Measurements from ENCODE around the gene LMBRD2. TPM values are rescaled to one million over a fixed set of nuclear protein-coding genes. Genes with fewer than 3 reads are reported as not detected.

The LMBRD2 gene
- polyA plus RNA-seq, 3 donors = 2.1 to 6.4 (median 2.3) TPM

DNA sequence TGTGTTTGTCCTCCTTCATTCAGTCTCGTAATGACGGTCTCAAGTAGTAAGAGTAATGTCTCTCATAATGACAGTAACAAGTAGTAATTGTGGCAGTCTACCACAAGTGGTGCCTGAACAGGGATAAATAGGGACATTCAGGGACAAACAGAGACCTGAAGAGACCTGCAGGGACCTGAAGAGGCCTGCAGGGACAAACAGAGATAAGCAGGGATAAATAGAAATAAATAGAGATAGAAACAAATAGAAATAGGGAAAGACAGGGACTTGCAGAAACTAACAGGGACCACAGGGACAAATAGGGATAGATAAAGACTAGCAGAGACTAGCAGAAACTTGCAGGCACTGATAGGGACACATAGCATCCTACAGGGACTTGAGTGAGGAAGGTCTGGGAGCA lies 92.9 kb downstream of the LMBRD2 start:
- Histone ChIP-seq H3K27ac (ENCODE audit: low read depth in 1 of 2, low read length in 2 of 2) (no peak overlapping the region), H3K4me1 (ENCODE audit: control insufficient read depth in 1 of 2, insufficient read depth in 2 of 2, low read length in 2 of 2) (no peaks in the 10 kb centered on the region), H3K4me3 (replicated peaks in 1 of 3; ENCODE audit: low read depth in 2 of 3, low read length in 3 of 3) (no peak overlapping the region), H3K9ac (ENCODE audit: insufficient read depth, low read length, poor library complexity, severe bottlenecking) (no peak overlapping the region), H3K27me3 (ENCODE audit: control insufficient read depth in 2 of 2, insufficient read depth in 2 of 2, low read length in 2 of 2) (no peaks in the 10 kb centered on the region), H3K36me3 (replicated peaks in 1 of 2; ENCODE audit: control insufficient read depth in 1 of 2, insufficient read depth in 2 of 2, low read length in 2 of 2) (no peaks in the 10 kb centered on the region), H3K4me2 (replicated peaks; ENCODE audit: extremely low read depth, low read length, poor library complexity, severe bottlenecking) (no peak overlapping the region), H4K20me1 (ENCODE audit: insufficient read depth, low read length) (no peaks in the 10 kb centered on the region), H3K79me2 (ENCODE audit: insufficient read depth, low read length) (no peaks in the 10 kb centered on the region), H2AFZ (ENCODE audit: insufficient read depth, low read depth, low read length, poor library complexity, severe bottlenecking) (no peak overlapping the region), H3K9me3 (replicated peaks in 1 of 2; ENCODE audit: control insufficient read depth in 1 of 2, insufficient read depth in 1 of 2, low read length in 2 of 2) (no peaks in the 10 kb centered on the region)
- Mint-ChIP-seq H3K36me3 (no peaks in the 10 kb centered on the region), H3K4me3 (no peak overlapping the region), H3K4me1 (peaks cover 7% of the 10 kb centered on the region), H3K9me3 (peaks cover 0 to 5% (median 0%) of the 10 kb centered on the region in 7 donors), H3K27ac (no peak overlapping the region), H3K27me3 (ENCODE audit: low read depth in 3 of 3) (peaks cover 1 to 3% (median 2%) of the 10 kb centered on the region in 3 donors)
- no CpG with 5 or more reads among the region's 2 CpGs for WGBS (ENCODE audit: insufficient coverage)
- TF ChIP-seq, protein P1, sequence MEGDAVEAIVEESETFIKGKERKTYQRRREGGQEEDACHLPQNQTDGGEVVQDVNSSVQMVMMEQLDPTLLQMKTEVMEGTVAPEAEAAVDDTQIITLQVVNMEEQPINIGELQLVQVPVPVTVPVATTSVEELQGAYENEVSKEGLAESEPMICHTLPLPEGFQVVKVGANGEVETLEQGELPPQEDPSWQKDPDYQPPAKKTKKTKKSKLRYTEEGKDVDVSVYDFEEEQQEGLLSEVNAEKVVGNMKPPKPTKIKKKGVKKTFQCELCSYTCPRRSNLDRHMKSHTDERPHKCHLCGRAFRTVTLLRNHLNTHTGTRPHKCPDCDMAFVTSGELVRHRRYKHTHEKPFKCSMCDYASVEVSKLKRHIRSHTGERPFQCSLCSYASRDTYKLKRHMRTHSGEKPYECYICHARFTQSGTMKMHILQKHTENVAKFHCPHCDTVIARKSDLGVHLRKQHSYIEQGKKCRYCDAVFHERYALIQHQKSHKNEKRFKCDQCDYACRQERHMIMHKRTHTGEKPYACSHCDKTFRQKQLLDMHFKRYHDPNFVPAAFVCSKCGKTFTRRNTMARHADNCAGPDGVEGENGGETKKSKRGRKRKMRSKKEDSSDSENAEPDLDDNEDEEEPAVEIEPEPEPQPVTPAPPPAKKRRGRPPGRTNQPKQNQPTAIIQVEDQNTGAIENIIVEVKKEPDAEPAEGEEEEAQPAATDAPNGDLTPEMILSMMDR (IDR thresholded peaks at IDR 0.05) = no peak
- no peak for DNase-seq
- intact Hi-C loops (cut with micrococcal nuclease) = no loop called here

- H3K27me3 ChIP-seq (ENCODE audit: control insufficient read depth in 2 of 2, insufficient read depth in 2 of 2, low read length in 2 of 2) = no peaks in the 10 kb centered on the region
- no CpG with 5 or more reads among the region's 2 CpGs for WGBS (ENCODE audit: insufficient coverage)
- Mint-ChIP-seq H3K27ac (no peak overlapping the region), H3K9me3 (peaks cover 0 to under 1% (median 0%) of the 10 kb centered on the region in 7 donors), H3K4me3 (no peak overlapping the region), H3K4me1 (peaks cover 7% of the 10 kb centered on the region), H3K36me3 (no peaks in the 10 kb centered on the region), H3K27me3 (ENCODE audit: low read depth in 3 of 3) (peaks cover 0 to 3% (median 1%) of the 10 kb centered on the region in 3 donors)
- intact Hi-C loops (cut with micrococcal nuclease) = no loop called here
- no peak overlapping the region for H3K4me2 ChIP-seq (replicated peaks; ENCODE audit: extremely low read depth, low read length, poor library complexity, severe bottlenecking)
- H3K27ac ChIP-seq (ENCODE audit: low read depth in 1 of 2, low read length in 2 of 2) = no peak overlapping the region
- DNase-seq = no peak
- no peak overlapping the region for H3K4me3 ChIP-seq (replicated peaks in 1 of 3; ENCODE audit: low read depth in 2 of 3, low read length in 3 of 3)
- H3K4me1 ChIP-seq (ENCODE audit: control insufficient read depth in 1 of 2, insufficient read depth in 2 of 2, low read length in 2 of 2) = no peaks in the 10 kb centered on the region
- TF ChIP-seq, protein P1 (IDR thresholded peaks at IDR 0.05) = no peak
- no peaks in the 10 kb centered on the region for H3K79me2 ChIP-seq (ENCODE audit: insufficient read depth, low read length)
- H3K9me3 ChIP-seq (replicated peaks in 1 of 2; ENCODE audit: control insufficient read depth in 1 of 2, insufficient read depth in 1 of 2, low read length in 2 of 2) = no peaks in the 10 kb centered on the region
- no peak overlapping the region for H3K9ac ChIP-seq (ENCODE audit: insufficient read depth, low read length, poor library complexity, severe bottlenecking)
- no peaks in the 10 kb centered on the region for H3K36me3 ChIP-seq (replicated peaks in 1 of 2; ENCODE audit: control insufficient read depth in 1 of 2, insufficient read depth in 2 of 2, low read length in 2 of 2)
- no peaks in the 10 kb centered on the region for H4K20me1 ChIP-seq (ENCODE audit: insufficient read depth, low read length)
- H2AFZ ChIP-seq (ENCODE audit: insufficient read depth, low read depth, low read length, poor library complexity, severe bottlenecking) = no peak overlapping the region
These were observed 94.3 kb downstream of the LMBRD2 start for GRCh38 chr5:36057386-36057785.
